ENCODE data around the gene ALDH1L2. TPM values are rescaled to one million over a fixed set of nuclear protein-coding genes. Genes with fewer than 3 reads are reported as not detected.

The ALDH1L2 gene
- total RNA-seq, 1 experiment from 2014 or later = 7.7 TPM

- H3K4me3 Mint-ChIP-seq = no peak overlapping the region
- ATAC-seq = no peak
- H3K4me1 Mint-ChIP-seq = no peaks in the 10 kb centered on the region
- CTCF ChIA-PET = no interaction called here
- no peaks in the 10 kb centered on the region; the same call in 1 of the 2 replicates for H3K9me3 Mint-ChIP-seq
- no peak for TF ChIP-seq ATF2 (CRISPR knock-in tag; IDR thresholded peaks at IDR 0.05; ENCODE audit: borderline replicate concordance, low read depth)
- H3K27me3 Mint-ChIP-seq (ENCODE audit: low read depth) = no peaks in the 10 kb centered on the region
- POLR2A ChIA-PET = no interaction called here
- H3K27ac Mint-ChIP-seq = no peak overlapping the region
- DNase-seq (ENCODE audit: low spot score) = no peak
- H3K36me3 Mint-ChIP-seq = peaks cover 90% of the 10 kb centered on the region
These were observed 85.6 kb downstream of the ALDH1L2 start for GRCh38 chr12:104998423-104999346.

GRCh38 chr12:104997541-104997940 is 86.7 kb downstream of the ALDH1L2 start:
- DNase-seq (ENCODE audit: low spot score) (no peak), ATAC-seq (no peak)
- no peak overlapping the region for H3K27ac Mint-ChIP-seq
- POLR2A ChIA-PET = no interaction called here
- H3K27me3 Mint-ChIP-seq (ENCODE audit: low read depth) = no peaks in the 10 kb centered on the region
- H3K9me3 Mint-ChIP-seq = no peaks in the 10 kb centered on the region; the same call in 1 of the 2 replicates
- H3K4me1 Mint-ChIP-seq = no peaks in the 10 kb centered on the region
- CTCF ChIA-PET = no interaction called here
- H3K36me3 Mint-ChIP-seq = peaks cover 90% of the 10 kb centered on the region
- no peak for TF ChIP-seq TEAD4 (CRISPR knock-in tag; IDR thresholded peaks at IDR 0.05)
- no peak for TF ChIP-seq ZNF263 (CRISPR knock-in tag; IDR thresholded peaks at IDR 0.05; ENCODE audit: low read depth)
- TF ChIP-seq ATF6 (CRISPR knock-in tag; IDR thresholded peaks at IDR 0.05) = no peak
- no peak for TF ChIP-seq E2F1 (CRISPR knock-in tag; IDR thresholded peaks at IDR 0.05)
- no peak overlapping the region for H3K4me3 Mint-ChIP-seq

- H3K36me3 Mint-ChIP-seq = peaks cover 90% of the 10 kb centered on the region
- H3K4me1 Mint-ChIP-seq = no peaks in the 10 kb centered on the region
- TF ChIP-seq NR3C1 (CRISPR knock-in tag; conservative IDR thresholded peaks at IDR 0.05; ENCODE audit: low read depth) = no peak
- TF ChIP-seq MLX (CRISPR knock-in tag; IDR thresholded peaks at IDR 0.05) = no peak
- no peak for TF ChIP-seq CREM (CRISPR knock-in tag; IDR thresholded peaks at IDR 0.05)
- TF ChIP-seq NFATC4 (CRISPR knock-in tag; IDR thresholded peaks at IDR 0.05) = no peak
- TF ChIP-seq CBFB (CRISPR knock-in tag; IDR thresholded peaks at IDR 0.05; ENCODE audit: low read depth) = no peak
- TF ChIP-seq E2F1 (CRISPR knock-in tag; IDR thresholded peaks at IDR 0.05) = no peak
- no peak for TF ChIP-seq SMAD3 (CRISPR knock-in tag; IDR thresholded peaks at IDR 0.05; ENCODE audit: borderline replicate concordance)
- no peak for TF ChIP-seq ZNF281 (CRISPR knock-in tag; IDR thresholded peaks at IDR 0.05)
- no peak for TF ChIP-seq JUN (CRISPR knock-in tag; IDR thresholded peaks at IDR 0.05)
- TF ChIP-seq CDX4 (CRISPR knock-in tag; IDR thresholded peaks at IDR 0.05; ENCODE audit: borderline replicate concordance) = no peak
- TF ChIP-seq JAZF1 (CRISPR knock-in tag; IDR thresholded peaks at IDR 0.05) = no peak
- no peak for TF ChIP-seq ELF4 (CRISPR knock-in tag; IDR thresholded peaks at IDR 0.05; ENCODE audit: low read depth)
- no peak for TF ChIP-seq ZNF512 (CRISPR knock-in tag; IDR thresholded peaks at IDR 0.05; ENCODE audit: borderline replicate concordance)
- no peak for ATAC-seq
- H3K9me3 Mint-ChIP-seq = no peaks in the 10 kb centered on the region
- ChIA-PET POLR2A (no interaction called here), CTCF (no interaction called here)
- H3K27ac Mint-ChIP-seq = no peak overlapping the region
- DNase-seq (ENCODE audit: low spot score) = no peak
- H3K4me3 Mint-ChIP-seq = no peak overlapping the region
- no peaks in the 10 kb centered on the region for H3K27me3 Mint-ChIP-seq (ENCODE audit: low read depth)
These were observed 89.9 kb downstream of the ALDH1L2 start for GRCh38 chr12:104994336-104994735.

Data from WTC11 (cell line).